ENCODE measurements around the gene SPCS3.
"Not testable (repeated sequence)": the region's sequence is repeated elsewhere in the genome, so short reads cannot be mapped to it uniquely, and the experiment has no call there.

Gene SPCS3

GRCh38 chr4:176292920-176293319 lies 26.8 kb upstream of the SPCS3 start:
- Histone ChIP-seq H3K4me1 (ENCODE audit: insufficient read depth, low read length) (no peaks in the 10 kb centered on the region; the same call in 1 of the 2 replicates), H3K36me3 (ENCODE audit: insufficient read depth, low read length) (no peaks in the 10 kb centered on the region; the same call in 1 of the 2 replicates), H3K9me3 (ENCODE audit: control insufficient read depth, insufficient read depth, low read length) (no peaks in the 10 kb centered on the region), H3K9ac (ENCODE audit: low read depth, low read length) (no peak overlapping the region)

- Histone ChIP-seq H3K9ac (ENCODE audit: low read depth, low read length) (no peak overlapping the region), H3K9me3 (ENCODE audit: control insufficient read depth, insufficient read depth, low read length) (no peaks in the 10 kb centered on the region), H3K4me1 (ENCODE audit: insufficient read depth, low read length) (no peaks in the 10 kb centered on the region), H3K36me3 (ENCODE audit: insufficient read depth, low read length) (no peaks in the 10 kb centered on the region; the same call in 1 of the 2 replicates)
Observed at GRCh38 chr4:176293660-176294059, 26.1 kb upstream of the SPCS3 start.

- H3K4me1 ChIP-seq (ENCODE audit: insufficient read depth, low read length); H3K9ac ChIP-seq (ENCODE audit: low read depth, low read length); H3K36me3 ChIP-seq (ENCODE audit: insufficient read depth, low read length); H3K9me3 ChIP-seq (ENCODE audit: control insufficient read depth, insufficient read depth, low read length): not testable (repeated sequence)
Observed at GRCh38 chr4:176295907-176296306, 23.9 kb upstream of the SPCS3 start.

DNA sequence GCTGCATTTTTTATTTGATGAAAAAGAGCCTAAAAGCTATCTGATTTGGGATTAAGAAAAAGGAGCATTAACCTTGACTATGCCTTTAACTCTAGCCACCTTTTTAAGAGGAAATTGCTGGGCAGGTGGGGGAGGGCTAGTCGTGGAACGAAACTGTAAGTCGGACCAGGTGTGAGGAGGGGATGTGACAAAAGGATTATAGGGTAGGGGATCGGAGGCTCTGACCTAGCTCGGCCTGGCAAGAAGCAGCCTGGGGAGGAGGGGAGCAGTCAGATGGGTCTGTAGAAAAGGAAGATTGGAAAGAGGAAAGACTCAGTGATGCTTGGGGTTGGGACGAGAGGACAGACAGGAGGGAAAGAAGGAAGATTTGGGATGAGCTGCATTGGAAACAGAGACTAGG lies 21.1 kb upstream of the SPCS3 start:
- H3K9me3 ChIP-seq (ENCODE audit: control insufficient read depth, insufficient read depth, low read length) = no peaks in the 10 kb centered on the region
- peaks cover 5% of the 10 kb centered on the region; the same call in 1 of the 2 replicates for H3K4me1 ChIP-seq (ENCODE audit: insufficient read depth, low read length)
- no peaks in the 10 kb centered on the region; the same call in 1 of the 2 replicates for H3K36me3 ChIP-seq (ENCODE audit: insufficient read depth, low read length)
- H3K9ac ChIP-seq (ENCODE audit: low read depth, low read length) = no peak overlapping the region

GRCh38 chr4:176300036-176300435 lies 19.7 kb upstream of the SPCS3 start:
- Histone ChIP-seq H3K36me3 (ENCODE audit: insufficient read depth, low read length) (no peaks in the 10 kb centered on the region; the same call in 1 of the 2 replicates), H3K9me3 (ENCODE audit: control insufficient read depth, insufficient read depth, low read length) (no peaks in the 10 kb centered on the region), H3K9ac (ENCODE audit: low read depth, low read length) (no peak overlapping the region), H3K4me1 (ENCODE audit: insufficient read depth, low read length) (peaks cover 9% of the 10 kb centered on the region; the same call in 1 of the 2 replicates)

DNA sequence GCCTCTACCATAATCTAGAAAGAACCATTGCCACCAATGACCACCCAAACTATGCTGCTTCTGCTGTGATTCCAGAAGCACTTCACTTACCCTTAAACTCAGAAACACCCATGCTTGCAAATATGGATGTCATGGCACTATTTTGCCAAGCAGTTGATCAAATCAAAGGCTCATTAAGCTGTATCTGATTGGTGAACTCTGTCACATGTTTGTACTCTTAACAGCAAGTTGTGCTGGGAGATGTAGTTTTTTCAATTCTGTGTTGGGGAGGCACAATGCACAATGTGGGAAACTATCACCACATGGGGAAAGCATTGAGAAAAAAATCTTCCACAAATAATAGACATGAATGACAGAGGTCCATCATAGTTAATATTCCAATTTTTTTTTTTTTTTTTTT lies 19.2 kb upstream of the SPCS3 start:
- Histone ChIP-seq H3K36me3 (ENCODE audit: insufficient read depth, low read length) (no peaks in the 10 kb centered on the region; the same call in 1 of the 2 replicates), H3K9ac (ENCODE audit: low read depth, low read length) (no peak overlapping the region), H3K4me1 (ENCODE audit: insufficient read depth, low read length) (peaks cover 9% of the 10 kb centered on the region; the same call in 1 of the 2 replicates), H3K9me3 (ENCODE audit: control insufficient read depth, insufficient read depth, low read length) (no peaks in the 10 kb centered on the region)

- Histone ChIP-seq H3K4me1 (ENCODE audit: insufficient read depth, low read length) (peaks cover 9% of the 10 kb centered on the region; the same call in 1 of the 2 replicates), H3K9me3 (ENCODE audit: control insufficient read depth, insufficient read depth, low read length) (no peaks in the 10 kb centered on the region), H3K36me3 (ENCODE audit: insufficient read depth, low read length) (no peaks in the 10 kb centered on the region), H3K9ac (ENCODE audit: low read depth, low read length) (no peak overlapping the region)
Observed at GRCh38 chr4:176302283-176303275, 17.2 kb upstream of the SPCS3 start.

DNA sequence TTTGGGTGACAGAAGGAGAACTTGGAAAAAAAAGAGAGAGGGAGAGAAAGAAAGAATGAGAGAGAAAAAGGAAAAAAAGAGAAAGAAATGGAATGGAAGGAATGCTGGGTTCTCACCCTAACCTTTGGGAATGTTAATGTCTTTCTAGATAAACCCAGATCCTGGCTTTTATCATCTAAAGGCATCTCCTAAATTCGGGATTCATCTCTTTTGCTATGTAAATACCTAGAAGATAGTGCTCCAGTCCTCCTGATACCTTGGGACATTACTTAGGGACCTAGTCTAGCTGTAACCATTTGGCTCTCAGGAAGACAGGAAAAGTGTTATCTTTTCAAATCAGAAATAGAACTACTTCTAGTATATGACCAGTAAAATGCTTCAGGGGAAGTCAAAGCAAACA lies 15.8 kb upstream of the SPCS3 start:
- Histone ChIP-seq H3K9ac (ENCODE audit: low read depth, low read length) (no peak overlapping the region), H3K4me1 (ENCODE audit: insufficient read depth, low read length) (peaks cover 9% of the 10 kb centered on the region; the same call in 1 of the 2 replicates), H3K9me3 (ENCODE audit: control insufficient read depth, insufficient read depth, low read length) (no peaks in the 10 kb centered on the region), H3K36me3 (ENCODE audit: insufficient read depth, low read length) (no peaks in the 10 kb centered on the region)

DNA sequence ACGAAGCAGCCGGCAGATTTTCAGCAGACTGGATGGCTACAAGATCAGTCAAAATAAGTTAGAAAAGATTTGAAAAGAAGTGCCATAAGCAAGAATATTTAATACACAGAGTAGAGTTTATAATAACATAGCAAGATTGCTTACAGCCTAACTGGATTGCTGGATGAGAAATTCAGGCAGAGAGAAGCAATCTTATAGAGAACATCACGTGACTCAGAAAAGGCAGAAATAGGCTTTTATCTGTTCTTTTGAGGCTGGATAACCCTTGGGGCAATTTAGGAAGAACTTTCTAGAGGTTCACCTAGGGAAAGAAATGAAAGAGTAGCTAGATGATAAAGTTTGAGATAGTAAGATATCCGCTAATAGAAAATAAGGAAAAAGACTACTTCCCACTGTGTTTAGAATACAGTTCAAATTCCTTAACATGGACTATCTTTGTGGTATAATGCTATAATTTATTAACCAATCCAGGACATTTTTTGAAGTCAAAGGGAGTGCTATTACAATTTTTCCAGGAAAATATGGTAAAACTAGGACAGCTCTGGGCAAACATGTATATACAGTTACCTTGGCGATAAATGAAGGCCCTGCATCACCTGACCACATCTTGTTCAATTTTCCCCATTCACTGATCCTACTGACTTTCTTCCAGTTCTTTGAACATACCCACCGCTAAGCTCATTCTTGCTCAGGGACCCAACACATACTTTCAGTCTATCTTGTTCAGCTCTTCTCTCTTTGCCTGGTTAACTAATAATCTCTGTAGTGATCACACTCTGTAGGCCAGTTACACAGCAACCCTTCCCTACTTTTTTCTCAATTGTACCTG lies 12.7 kb upstream of the SPCS3 start:
- H3K4me1 ChIP-seq (ENCODE audit: insufficient read depth, low read length) = peaks cover 9% of the 10 kb centered on the region; the same call in 1 of the 2 replicates
- no peak overlapping the region for H3K9ac ChIP-seq (ENCODE audit: low read depth, low read length)

DNA sequence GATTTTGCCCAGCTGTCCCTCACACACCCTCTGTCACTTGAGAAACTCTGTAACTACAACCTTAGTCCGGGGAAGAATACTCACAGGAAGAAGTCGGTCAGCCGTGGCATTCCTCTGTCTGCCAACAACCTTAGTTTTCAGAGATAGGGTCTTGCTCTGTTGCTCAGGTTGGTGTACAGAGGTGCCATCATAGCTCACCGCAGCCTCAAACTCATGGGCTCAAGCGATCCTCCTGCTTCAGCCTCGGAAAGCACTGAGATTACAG lies 12.2 kb upstream of the SPCS3 start:
- Histone ChIP-seq H3K36me3 (ENCODE audit: insufficient read depth, low read length) (no peaks in the 10 kb centered on the region), H3K9ac (ENCODE audit: low read depth, low read length) (no peak overlapping the region), H3K4me1 (ENCODE audit: insufficient read depth, low read length) (peaks cover 6% of the 10 kb centered on the region; the same call in 1 of the 2 replicates), H3K9me3 (ENCODE audit: control insufficient read depth, insufficient read depth, low read length) (no peaks in the 10 kb centered on the region)

More for the DNA sequence above, 12.7 kb upstream of the SPCS3 start:
- H3K9me3 ChIP-seq (ENCODE audit: control insufficient read depth, insufficient read depth, low read length) = no peaks in the 10 kb centered on the region
- no peaks in the 10 kb centered on the region for H3K36me3 ChIP-seq (ENCODE audit: insufficient read depth, low read length)

DNA sequence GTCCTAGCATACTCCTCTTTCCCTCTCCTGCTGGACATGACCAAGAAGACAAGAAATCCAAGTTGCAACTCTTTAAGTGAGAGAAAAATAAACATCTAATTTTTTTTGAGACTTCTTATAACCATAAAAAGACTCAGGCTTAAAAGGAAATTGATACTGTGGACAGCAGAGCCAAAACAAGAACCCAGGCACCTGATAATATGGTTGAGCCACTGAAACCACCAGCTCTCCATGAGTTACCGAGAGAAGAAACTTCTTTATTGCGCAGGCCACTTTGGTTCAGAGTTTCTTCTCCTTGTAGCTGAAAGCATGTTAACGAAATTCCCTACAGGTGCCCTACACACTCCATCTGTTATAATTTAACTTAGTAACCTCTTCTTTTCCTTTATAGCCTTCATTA lies 11.3 kb upstream of the SPCS3 start:
- Histone ChIP-seq H3K9me3 (ENCODE audit: control insufficient read depth, insufficient read depth, low read length) (no peaks in the 10 kb centered on the region), H3K36me3 (ENCODE audit: insufficient read depth, low read length) (no peaks in the 10 kb centered on the region), H3K9ac (ENCODE audit: low read depth, low read length) (no peak overlapping the region), H3K4me1 (ENCODE audit: insufficient read depth, low read length) (peaks cover 4% of the 10 kb centered on the region; the same call in 1 of the 2 replicates)

DNA sequence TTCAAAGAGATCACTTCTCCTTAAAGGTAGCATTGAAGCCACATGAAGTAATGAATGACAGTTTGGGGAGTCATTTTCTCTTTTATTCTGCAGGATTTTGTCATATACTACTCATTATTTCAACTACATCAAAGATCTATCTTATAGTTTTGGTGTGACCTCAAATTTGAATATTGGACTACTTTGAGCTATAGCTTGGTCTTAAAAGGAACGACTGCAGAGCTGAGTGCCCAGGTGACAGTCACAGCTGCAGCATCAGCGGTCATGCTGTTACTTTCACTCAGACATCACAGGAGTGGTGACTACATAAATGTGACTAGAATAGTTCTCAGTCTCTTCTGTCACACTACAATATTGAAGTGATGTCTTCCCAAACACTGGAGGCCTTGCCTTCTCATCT lies 10.7 kb upstream of the SPCS3 start:
- H3K9ac ChIP-seq (ENCODE audit: low read depth, low read length) = no peak overlapping the region
- H3K4me1 ChIP-seq (ENCODE audit: insufficient read depth, low read length) = 0 out of 2 replicates have a peak, but pooled peaks cover 4% of the 10 kb centered on the region
- no peaks in the 10 kb centered on the region for H3K36me3 ChIP-seq (ENCODE audit: insufficient read depth, low read length)
- no peaks in the 10 kb centered on the region for H3K9me3 ChIP-seq (ENCODE audit: control insufficient read depth, insufficient read depth, low read length)

GRCh38 chr4:176309772-176310171 lies 10.0 kb upstream of the SPCS3 start:
- H3K9ac ChIP-seq (ENCODE audit: low read depth, low read length) = no peak overlapping the region
- H3K9me3 ChIP-seq (ENCODE audit: control insufficient read depth, insufficient read depth, low read length) = no peaks in the 10 kb centered on the region
- no peaks in the 10 kb centered on the region for H3K4me1 ChIP-seq (ENCODE audit: insufficient read depth, low read length)
- no peaks in the 10 kb centered on the region for H3K36me3 ChIP-seq (ENCODE audit: insufficient read depth, low read length)

DNA sequence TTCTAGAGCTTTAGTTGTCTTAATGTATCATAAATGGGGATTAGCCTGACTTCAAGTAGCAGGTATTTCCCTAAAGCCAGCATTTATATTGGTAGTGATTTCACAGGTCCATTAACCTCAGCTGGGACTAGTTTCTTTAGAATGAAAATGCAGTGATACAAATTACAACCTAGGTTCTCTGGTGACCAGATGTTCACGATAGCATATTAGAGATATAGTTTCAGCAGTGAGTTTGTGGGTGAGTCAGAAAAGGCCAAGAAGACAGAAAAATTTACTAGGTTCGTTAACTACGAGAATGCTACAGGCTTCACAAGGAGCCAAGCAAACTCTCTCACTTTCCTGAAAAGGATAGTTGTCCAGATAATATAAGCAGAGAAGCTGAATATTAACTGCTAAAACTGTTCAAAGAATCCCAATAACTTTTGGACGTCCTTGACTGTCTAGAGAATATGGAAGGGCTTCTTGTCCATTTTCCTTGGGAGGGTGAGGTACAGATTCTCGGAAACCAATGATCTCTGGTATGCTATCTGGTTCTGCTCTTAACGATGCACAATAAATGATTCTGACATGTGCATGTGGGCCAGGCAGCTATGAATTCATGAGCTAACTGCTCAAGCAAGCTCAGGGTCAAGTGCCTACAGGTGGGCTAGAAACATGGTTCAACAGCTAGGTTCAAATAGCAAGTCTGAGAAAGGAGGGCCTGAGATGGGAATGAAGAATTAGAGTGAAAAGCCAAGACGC lies 6.0 kb upstream of the SPCS3 start:
- Histone ChIP-seq H3K9me3 (ENCODE audit: control insufficient read depth, insufficient read depth, low read length) (no peaks in the 10 kb centered on the region), H3K9ac (ENCODE audit: low read depth, low read length) (no peak overlapping the region), H3K36me3 (ENCODE audit: insufficient read depth, low read length) (no peaks in the 10 kb centered on the region), H3K4me1 (ENCODE audit: insufficient read depth, low read length) (no peaks in the 10 kb centered on the region; the same call in 1 of the 2 replicates)
